H1 (cell line): ENCODE measurements around the gene PNMA6A. TPM values are rescaled to one million over a fixed set of nuclear protein-coding genes. Genes with fewer than 3 reads are reported as not detected.

Experiments
- CHD7 ChIP-seq: fragments of 300-600 bp; sonication (generic); IDR thresholded peaks from 2 replicates; pipeline ENCODE4 v1.7.1; 2012; ENCODE audit warnings: low read length, moderate library complexity, mild to moderate bottlenecking, inconsistent platforms; ENCODE audit not compliant: insufficient replicate concordance
- polyA plus RNA-seq, 7 experiments: library from polyadenylated mRNA; depleted of rRNA in 3 of 7; stranded (reverse) in 5 of 7; unstranded in 2 of 7; fragments of >200 nt in 5 of 7; fragments of 200-250 nt in 2 of 7; gene quantifications; 1 replicate in 5 of 7; 2 replicates in 1 of 7; 4 replicates in 1 of 7; pipeline versions ENCODE4 v1.2.1 to v1.2.3, GENCODE V29; 2011 to 2013; ENCODE audit warnings: missing spikeins in 2 of 7, mixed read lengths in 2 of 7
- total RNA-seq: library from RNA; stranded (reverse); fragmentation: NEBNext Ultra II Directional; extraction: Animal tissue kit (Norgen Biotek cat#: 25700); gene quantifications from 2 replicates; pipeline ENCODE4 v1.2.1, GENCODE V29; 2021
- TF ChIP-seq, protein P1 (sequence below): IDR thresholded peaks from 2 replicates; pipeline ENCODE4 v1.6.1; 2012; ENCODE audit warnings: inconsistent platforms

Gene PNMA6A
- total and polyA plus RNA-seq, 2 of the 8 experiments (the other 6 are each of a cell fraction or from before 2014, with no cell fraction given): 2.2 to 5.7 TPM

GRCh38 chrX:153074935-153075334, 2.7 kb downstream of the PNMA6A start (continued):
- TF ChIP-seq CHD7: no peak
- TF ChIP-seq, protein P1, sequence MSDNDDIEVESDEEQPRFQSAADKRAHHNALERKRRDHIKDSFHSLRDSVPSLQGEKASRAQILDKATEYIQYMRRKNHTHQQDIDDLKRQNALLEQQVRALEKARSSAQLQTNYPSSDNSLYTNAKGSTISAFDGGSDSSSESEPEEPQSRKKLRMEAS: no peak
